ENCODE results near the gene EXOSC10. TPM values are rescaled to one million over a fixed set of nuclear protein-coding genes. Genes with fewer than 3 reads are reported as not detected.

Gene EXOSC10
- total and polyA plus RNA-seq, 12 donors, result 25.5 to 107 (median 41.1) TPM

DNA sequence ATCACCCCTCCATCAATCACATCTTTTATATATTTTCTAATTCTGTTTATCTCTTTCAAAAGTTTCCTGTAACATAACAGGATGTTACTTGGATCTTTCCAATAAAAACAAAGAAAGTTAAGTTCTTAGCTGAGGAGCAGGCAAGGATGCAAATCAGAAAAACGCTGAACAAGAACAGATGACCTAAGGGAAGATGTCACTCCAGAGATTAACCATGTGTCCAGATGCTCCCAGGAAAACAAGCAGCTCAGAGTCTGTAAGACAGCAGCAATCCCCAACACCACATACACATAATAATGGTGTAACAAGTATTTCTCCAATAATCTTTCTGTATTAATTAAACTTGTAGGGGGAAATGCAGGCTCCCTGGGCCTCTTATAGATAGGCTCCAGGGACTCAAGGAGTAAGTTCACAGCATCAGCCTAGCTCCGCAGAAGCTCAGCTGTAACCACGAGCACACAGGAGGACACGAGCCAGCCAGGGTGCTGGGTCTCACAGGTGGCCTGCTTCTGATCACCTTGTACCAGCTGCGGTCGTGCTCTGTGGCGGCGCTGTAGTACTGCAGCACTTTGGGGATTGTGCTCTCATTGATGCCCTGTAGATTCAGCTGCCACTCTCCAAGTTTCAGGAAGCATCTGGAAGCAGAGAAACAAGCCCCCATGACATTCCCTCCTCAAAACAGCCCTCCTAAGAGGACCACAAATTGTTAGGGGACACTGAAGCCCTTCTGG is 33.1 kb upstream of the EXOSC10 start:
- WGBS, 4 donors, result 28 to 79% (median 75%) methylated on average over 1 to 8 of the region's 8 CpGs
- Histone ChIP-seq H3K27me3 (no peaks in the 10 kb centered on the region), H3K9me3 (replicated peaks in 1 of 3) (no peaks in the 10 kb centered on the region), H3K4me3 (no peak overlapping the region), H3K36me3 (replicated peaks in 1 of 2) (peaks cover 0 to 61% of the 10 kb centered on the region in 2 donors), H3K27ac (peak overlapping the region in 2 of 5 donors; percentile 17 to 71), H3K4me1 (replicated peaks in 1 of 2) (peaks cover 0 to 26% of the 10 kb centered on the region in 2 donors)
- no peak for TF ChIP-seq POLR2A (IDR thresholded peaks at IDR 0.05)
- TF ChIP-seq, protein P1, sequence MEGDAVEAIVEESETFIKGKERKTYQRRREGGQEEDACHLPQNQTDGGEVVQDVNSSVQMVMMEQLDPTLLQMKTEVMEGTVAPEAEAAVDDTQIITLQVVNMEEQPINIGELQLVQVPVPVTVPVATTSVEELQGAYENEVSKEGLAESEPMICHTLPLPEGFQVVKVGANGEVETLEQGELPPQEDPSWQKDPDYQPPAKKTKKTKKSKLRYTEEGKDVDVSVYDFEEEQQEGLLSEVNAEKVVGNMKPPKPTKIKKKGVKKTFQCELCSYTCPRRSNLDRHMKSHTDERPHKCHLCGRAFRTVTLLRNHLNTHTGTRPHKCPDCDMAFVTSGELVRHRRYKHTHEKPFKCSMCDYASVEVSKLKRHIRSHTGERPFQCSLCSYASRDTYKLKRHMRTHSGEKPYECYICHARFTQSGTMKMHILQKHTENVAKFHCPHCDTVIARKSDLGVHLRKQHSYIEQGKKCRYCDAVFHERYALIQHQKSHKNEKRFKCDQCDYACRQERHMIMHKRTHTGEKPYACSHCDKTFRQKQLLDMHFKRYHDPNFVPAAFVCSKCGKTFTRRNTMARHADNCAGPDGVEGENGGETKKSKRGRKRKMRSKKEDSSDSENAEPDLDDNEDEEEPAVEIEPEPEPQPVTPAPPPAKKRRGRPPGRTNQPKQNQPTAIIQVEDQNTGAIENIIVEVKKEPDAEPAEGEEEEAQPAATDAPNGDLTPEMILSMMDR (IDR thresholded peaks at IDR 0.05), result peak in 1 of 6 experiments; percentile 23
- DNase-seq, result peak in 1 of 7 donors; percentile 78
- intact Hi-C loops (cut with DNase I), result no loop called here

DNA sequence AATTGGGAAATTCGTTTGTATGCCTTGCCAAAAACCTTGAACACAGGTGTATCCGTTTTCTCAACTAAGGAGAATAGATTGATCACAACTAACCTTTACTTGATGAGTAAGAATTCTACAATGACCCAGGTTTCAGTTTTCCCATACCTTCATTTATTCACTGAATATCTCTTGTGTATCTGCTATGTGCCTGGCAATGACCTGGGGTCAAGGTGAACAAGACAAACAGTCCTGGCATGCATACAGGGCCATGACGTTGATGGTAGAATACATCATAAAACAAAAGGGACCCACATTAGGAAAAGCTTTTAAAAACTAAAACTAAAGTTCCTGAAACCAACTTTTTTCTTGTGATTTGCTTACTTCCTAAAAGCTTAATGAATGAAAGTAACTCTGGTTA is 32.1 kb upstream of the EXOSC10 start:
- H3K36me3 ChIP-seq (replicated peaks in 1 of 2), result peaks cover 0 to 64% of the 10 kb centered on the region in 2 donors
- intact Hi-C loops (cut with DNase I), result no loop called here
- H3K9me3 ChIP-seq (replicated peaks in 1 of 3), result no peaks in the 10 kb centered on the region
- H3K4me3 ChIP-seq, result no peak overlapping the region
- DNase-seq, result peak in 1 of 7 donors; percentile 25
- H3K4me1 ChIP-seq (replicated peaks in 1 of 2), result peaks cover 0 to 26% of the 10 kb centered on the region in 2 donors
- peak overlapping the region in 2 of 5 donors; percentile 0 to 71 for H3K27ac ChIP-seq
- 34 to 48% (median 40%) methylated on average over 3 of the region's 3 CpGs for WGBS, 4 donors
- no peak for TF ChIP-seq POLR2A (IDR thresholded peaks at IDR 0.05)
- TF ChIP-seq, protein P1 (IDR thresholded peaks at IDR 0.05), result no peak
- H3K27me3 ChIP-seq, result no peaks in the 10 kb centered on the region

DNA sequence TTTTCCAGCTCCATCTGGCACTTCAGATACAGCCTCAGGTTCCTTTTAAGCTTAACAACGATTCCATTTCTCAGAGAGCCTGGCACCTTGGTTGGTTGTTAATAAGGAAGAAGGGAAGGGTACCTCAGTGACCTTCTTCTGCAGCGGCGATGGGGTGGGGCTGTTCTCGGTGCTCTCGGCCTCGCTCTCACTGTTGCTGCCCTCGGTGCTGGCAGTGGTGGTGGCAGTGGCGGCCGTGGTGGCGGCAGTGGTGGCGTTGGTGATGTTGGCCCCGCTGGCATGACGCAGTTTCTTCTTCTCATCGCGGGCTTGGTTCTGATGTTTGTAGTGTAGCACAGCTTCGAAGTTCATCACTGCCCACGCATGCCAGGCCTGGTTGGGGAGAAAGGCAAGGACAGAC is 30.7 kb upstream of the EXOSC10 start:
- 86 to 97% (median 94%) methylated on average over 1 to 17 of the region's 17 CpGs for WGBS, 4 donors
- no peak overlapping the region for H3K27ac ChIP-seq
- peaks cover 0 to 26% of the 10 kb centered on the region in 2 donors for H3K4me1 ChIP-seq (replicated peaks in 1 of 2)
- no peaks in the 10 kb centered on the region for H3K27me3 ChIP-seq
- H3K4me3 ChIP-seq, result no peak overlapping the region
- H3K9me3 ChIP-seq (replicated peaks in 1 of 3), result no peaks in the 10 kb centered on the region
- no peak for DNase-seq
- TF ChIP-seq, protein P1 (IDR thresholded peaks at IDR 0.05), result no peak
- TF ChIP-seq POLR2A (IDR thresholded peaks at IDR 0.05), result no peak
- H3K36me3 ChIP-seq (replicated peaks in 1 of 2), result peaks cover 0 to 68% of the 10 kb centered on the region in 2 donors
- intact Hi-C loops (cut with DNase I), result no loop called here

DNA sequence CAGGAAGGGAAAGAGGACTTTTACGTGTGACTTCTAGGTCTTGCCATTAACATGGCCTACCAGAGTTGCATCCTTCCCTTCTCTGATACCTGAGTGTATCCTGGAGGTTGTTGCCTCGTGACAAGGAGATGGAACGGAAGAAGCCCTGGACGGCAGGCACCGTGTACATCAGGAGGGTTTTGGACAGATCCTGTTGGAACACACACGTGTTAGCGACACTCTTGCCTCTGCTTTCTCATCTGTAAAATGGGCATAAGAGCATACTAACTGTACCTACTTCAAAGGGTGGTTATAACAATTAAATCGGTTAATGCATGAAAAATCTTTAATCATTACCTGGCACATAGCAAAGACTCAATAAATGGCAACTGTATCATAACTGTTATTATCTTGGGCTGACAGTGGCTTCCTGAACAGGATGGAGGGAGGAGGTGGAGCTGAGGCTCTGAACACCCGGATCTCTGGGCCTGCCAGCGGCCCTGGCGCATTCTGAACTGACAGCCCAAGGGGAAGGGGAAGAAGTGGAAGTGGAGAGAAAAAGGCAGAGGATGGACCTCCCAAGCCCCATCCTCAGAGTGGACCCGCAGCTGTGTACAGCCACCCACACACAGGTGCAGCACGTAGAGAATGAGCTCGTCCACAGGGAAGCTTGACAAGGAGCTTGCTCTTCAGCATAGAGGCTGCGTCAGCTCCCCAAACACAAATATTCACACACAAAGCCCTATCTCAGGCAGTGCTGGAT is 30.2 kb upstream of the EXOSC10 start:
- H3K4me3 ChIP-seq, result no peak overlapping the region
- peaks cover 0 to 74% of the 10 kb centered on the region in 2 donors for H3K36me3 ChIP-seq (replicated peaks in 1 of 2)
- intact Hi-C loops (cut with DNase I), result loop anchor here in 1 of 2 donors (10.0 kb wide), 1 partner anchor 105 kb away; no protein-coding TSS in a partner anchor
- H3K27me3 ChIP-seq, result no peaks in the 10 kb centered on the region
- WGBS, 4 donors, result 91 to 96% (median 93%) methylated on average over 15 of the region's 15 CpGs
- no peaks in the 10 kb centered on the region for H3K9me3 ChIP-seq (replicated peaks in 1 of 3)
- H3K27ac ChIP-seq, result no peak overlapping the region
- DNase-seq, result no peak
- H3K4me1 ChIP-seq (replicated peaks in 1 of 2), result peaks cover 0 to 24% of the 10 kb centered on the region in 2 donors
- TF ChIP-seq, protein P1 (IDR thresholded peaks at IDR 0.05), result no peak
- no peak for TF ChIP-seq POLR2A (IDR thresholded peaks at IDR 0.05)

All from adrenal gland (tissue), 12 donors.